Fibroblast of gingiva (primary cell): Measurements from ENCODE around the gene UBTD1.
A peak's percentile ranks its signal among the peaks of the same experiment; 100 is the strongest.
"Not testable (repeated sequence)": the region's sequence is repeated elsewhere in the genome, so short reads cannot be mapped to it uniquely, and the experiment has no call there.

ENCODE experiments used
- DNase-seq: peaks from one replicate; pipeline ENCODE4 v3.0.0-alpha.2; 2011; ENCODE audit warnings: low read depth

UBTD1 gene

GRCh38 chr10:97563337-97563736 is 64.6 kb downstream of the UBTD1 start:
- no peak for DNase-seq

- DNase-seq: no peak
Observed at GRCh38 chr10:97564776-97565175, 66.1 kb downstream of the UBTD1 start.

GRCh38 chr10:97566336-97566996 is 67.7 kb downstream of the UBTD1 start:
- no peak for DNase-seq

GRCh38 chr10:97567891-97568290 is 69.2 kb downstream of the UBTD1 start:
- no peak for DNase-seq

- DNase-seq: no peak
Observed at GRCh38 chr10:97570146-97570788, 71.5 kb downstream of the UBTD1 start.

GRCh38 chr10:97570789-97571471 is 72.2 kb downstream of the UBTD1 start:
- DNase-seq: no peak

- DNase-seq: no peak
Observed at GRCh38 chr10:97571622-97572021, 72.9 kb downstream of the UBTD1 start.

- peak; percentile 70 for DNase-seq
Observed at GRCh38 chr10:97572214-97572989, 73.7 kb downstream of the UBTD1 start, which contains the start of gene ANKRD2. TSS of gene ANKRD2 (plus strand) at chr10:97572779. CDS start at chr10:97572789, 10 bp downstream.

GRCh38 chr10:97573021-97573420 is 74.3 kb downstream of the UBTD1 start:
- no peak for DNase-seq

GRCh38 chr10:97573672-97574071 is 74.9 kb downstream of the UBTD1 start:
- no peak for DNase-seq

GRCh38 chr10:97574374-97575126 is 75.8 kb downstream of the UBTD1 start:
- DNase-seq: peak; percentile 82

- DNase-seq: no peak
Observed at GRCh38 chr10:97575127-97575668, 76.5 kb downstream of the UBTD1 start.

GRCh38 chr10:97576487-97576886 is 77.8 kb downstream of the UBTD1 start:
- DNase-seq: not testable (repeated sequence)

GRCh38 chr10:97577701-97578100 is 79.0 kb downstream of the UBTD1 start:
- no peak for DNase-seq

- no peak for DNase-seq
Observed at GRCh38 chr10:97578171-97578844, 79.6 kb downstream of the UBTD1 start.

GRCh38 chr10:97580421-97581367 is 82.0 kb downstream of the UBTD1 start:
- DNase-seq: no peak

- no peak for DNase-seq
Observed at GRCh38 chr10:97582169-97582568, 83.4 kb downstream of the UBTD1 start.

GRCh38 chr10:97583476-97583875 is 84.8 kb downstream of the UBTD1 start:
- DNase-seq: no peak

- peak; percentile 88 for DNase-seq
Observed at GRCh38 chr10:97584060-97584797, 85.5 kb downstream of the UBTD1 start, which contains the start of gene HOGA1. TSS of gene HOGA1 (plus strand) at chr10:97584389. CDS start at chr10:97584704, 315 bp downstream.
